PC-9 (cell line): ENCODE results near the gene HOXB9.

Experiments
- CTCF ChIP-seq: fragments of 200-600 bp; sonication (generic); conservative IDR thresholded peaks from 2 replicates; pipeline ENCODE4 v1.6.1; 2017; ENCODE audit warnings: mixed run types, antibody characterized with exemption, mild to moderate bottlenecking, moderate library complexity
- EZH2 ChIP-seq: fragments of 200-600 bp; sonication (generic); IDR thresholded peaks from 2 replicates; pipeline ENCODE4 v1.8.0; 2017; ENCODE audit warnings: antibody characterized with exemption, low read depth

- TF ChIP-seq CTCF (no peak), EZH2 (no peak)
Measured at GRCh38 chr17:48640858-48641180, 14.7 kb upstream of the HOXB9 start.
